Melanocyte of skin (primary cell): ENCODE data around the gene PPP1R12C. TPM values are rescaled to one million over a fixed set of nuclear protein-coding genes. Genes with fewer than 3 reads are reported as not detected.

Experiments used
- small RNA-seq, 2 donors: library from RNA; depleted of rRNA; stranded (forward); fragments of <200 nt; gene quantifications; one replicate each; pipeline ENCODE3, GENCODE V24; 2012
- total RNA-seq, 2 donors: library from RNA; depleted of rRNA; stranded (reverse); fragments of >200 nt; gene quantifications; 2 replicates each; pipeline ENCODE4 v1.2.3, GENCODE V29; 2012

Gene PPP1R12C
- total RNA-seq = 10 to 100 TPM; 39.3 to 55.4 TPM

DNA sequence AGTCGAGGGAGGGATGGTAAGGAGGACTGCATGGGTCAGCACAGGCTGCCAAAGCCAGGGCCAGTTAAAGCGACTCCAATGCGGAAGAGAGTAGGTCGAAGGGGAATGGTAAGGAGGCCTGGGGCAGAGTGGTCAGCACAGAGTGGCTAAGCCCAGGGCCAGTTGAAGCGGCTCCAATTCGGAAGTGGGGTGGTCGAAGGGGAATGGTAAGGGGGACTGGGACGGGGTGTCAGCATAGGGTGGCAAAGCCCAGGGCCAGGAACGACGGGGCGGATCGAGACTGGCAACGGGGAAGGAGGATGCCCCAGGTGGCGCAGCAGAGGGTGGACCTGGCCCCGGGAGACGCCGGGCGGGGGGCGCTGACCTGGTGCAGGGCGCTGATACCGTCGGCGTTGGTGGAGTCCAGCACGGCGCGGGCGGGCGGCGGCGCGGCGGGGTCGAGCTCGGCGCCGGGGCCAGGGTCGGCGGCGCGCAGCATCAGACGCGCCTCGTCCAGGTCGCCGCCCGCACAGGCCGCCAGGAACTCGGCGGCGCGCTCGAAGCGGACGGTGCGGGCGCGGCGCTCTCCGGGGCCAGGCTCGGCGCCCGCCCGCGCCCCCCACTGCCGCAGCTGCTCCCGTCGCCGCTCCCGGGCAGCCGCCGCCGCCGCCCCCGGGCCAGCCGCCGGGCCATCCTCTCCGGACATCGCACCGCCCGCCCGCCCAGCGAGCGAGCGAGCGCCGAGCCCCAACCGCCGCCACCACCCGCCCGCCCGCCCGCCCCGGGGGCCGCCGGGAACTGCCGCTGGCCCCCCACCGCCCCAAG is at the start of gene PPP1R12C:
PPP1R12C (minus strand) TSS at position 779 of the 804 bp plus-strand sequence; CDS start at position 685, 94 bp downstream.

DNA sequence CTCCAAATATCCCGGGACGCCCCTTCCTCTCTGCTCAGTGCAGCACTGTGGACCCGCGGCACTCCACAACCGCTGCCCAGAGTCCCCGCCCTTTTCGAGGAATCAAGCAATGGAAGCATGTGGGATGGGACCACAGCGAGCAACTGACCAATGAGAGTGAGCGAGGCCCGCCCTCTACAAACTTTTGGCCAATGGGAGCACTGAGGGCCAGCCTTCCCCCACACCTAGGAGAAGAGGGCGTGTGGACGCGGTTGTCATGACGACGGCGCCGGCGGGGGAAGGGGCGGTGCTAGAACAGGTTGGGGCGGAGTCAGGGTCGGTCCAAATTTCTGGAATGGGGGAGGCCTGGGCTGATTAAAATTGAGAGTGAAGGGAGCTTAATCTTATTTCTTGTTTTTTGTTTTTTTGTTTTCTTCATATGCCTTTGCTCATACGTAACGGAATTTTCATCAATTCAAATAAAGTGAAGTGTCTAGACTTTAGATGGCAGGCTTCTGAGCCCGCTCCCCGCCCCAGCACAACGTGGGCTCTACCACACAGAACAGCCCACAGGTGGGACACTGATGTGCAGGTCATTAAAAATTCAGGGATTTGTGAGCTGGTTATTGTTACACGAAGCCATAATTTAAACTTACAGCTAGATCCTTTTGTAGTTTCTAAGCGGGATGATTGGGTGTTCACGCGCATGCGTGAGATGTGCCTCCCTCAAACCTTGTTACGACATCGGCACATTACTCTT is 49.3 kb upstream of the PPP1R12C start, which contains the start of gene DNAAF3:
DNAAF3 (minus strand) TSS at position 84 of the 739 bp plus-strand sequence. CDS start 200 bp downstream, outside the sequence.

DNA sequence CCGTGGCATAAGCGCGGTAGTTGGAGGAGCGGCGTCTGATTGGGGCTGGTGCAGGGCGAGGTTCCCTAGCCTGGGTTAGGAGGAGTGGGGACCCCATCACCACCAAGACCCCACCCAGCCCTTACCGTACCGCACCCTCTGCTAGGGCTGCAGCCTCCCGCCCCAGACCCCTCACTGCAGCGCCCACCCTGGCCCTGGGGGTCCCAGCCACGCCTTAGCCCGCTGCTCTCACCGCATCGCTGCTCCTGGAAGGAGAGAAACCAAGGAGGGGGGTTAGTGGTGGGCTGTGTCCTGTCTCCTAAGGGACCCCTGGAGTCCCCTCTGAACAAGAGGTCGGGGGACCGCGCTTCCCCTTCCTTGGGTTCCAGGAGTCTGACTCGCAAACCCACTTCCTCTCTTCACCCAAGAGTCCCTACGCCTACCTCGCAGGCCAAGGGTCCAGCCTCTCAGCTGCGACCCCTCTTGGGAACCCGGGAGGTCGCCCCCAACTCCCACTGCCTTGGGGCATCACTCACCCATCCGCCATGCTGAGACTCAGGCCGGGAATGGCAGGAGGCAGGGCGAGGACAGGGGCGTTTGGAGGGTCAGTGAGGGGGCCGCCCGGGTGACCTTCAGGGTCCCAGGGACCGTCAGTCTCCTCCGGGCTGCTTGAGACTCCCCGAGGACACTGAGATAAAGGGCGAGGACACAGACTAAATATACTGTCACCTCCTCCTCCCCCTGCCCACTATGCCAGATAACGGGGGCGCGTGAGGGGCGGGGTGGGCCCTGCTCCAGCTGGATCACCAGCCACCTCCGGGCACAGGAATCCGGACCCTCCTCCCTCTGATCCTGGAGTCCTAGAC is 39.8 kb upstream of the PPP1R12C start, which contains the start of gene TNNI3:
TNNI3 (minus strand) TSS at position 669 of the 845 bp plus-strand sequence; CDS start at position 526, 143 bp downstream.

DNA sequence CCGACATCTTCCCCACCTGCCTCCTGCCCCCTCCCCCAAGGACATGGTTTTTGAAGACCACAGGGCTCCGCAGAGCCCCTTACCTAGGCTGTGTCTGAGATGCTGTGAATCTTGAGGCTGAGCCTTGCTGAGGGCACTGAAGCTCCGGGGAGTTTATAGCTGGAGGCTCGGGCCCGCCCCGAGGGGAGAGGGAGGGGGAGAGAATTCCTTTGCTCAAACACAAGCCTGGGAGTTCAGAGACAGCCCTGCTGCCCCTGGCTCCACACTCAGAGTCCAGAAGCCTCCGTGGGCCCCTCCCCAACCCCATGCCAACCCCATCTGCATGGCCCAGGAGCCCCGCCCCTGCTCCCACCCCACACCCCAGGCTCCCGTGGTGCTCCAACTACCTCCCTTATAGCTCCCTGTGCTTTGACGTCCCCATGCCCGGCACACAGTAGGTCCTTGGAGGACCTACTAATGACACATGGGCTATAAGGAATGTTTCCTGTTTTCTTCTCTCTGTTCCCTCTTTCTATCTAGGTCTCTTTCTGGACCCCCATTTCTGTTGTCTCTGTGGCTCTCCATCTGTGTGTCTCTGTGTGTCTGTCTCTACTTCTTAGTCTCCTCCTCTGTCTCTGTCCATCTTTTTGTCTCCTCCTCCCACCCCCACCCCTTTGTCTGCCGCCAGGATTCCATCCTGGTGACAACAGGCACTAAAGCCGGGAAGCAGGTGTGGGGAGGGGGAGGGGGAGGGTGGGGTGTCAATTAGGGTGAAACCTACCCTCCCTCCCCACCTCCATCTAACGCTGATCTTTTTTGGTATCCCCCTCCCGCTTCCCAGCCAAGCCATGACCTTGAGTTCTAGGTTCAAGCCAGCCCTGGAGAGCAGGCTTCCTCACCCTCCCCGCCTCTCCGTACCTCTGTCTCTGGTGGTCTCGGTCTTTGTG is 31.9 kb upstream of the PPP1R12C start, which contains the start of gene TNNT1:
TNNT1 (minus strand) TSS at position 129 of the 926 bp plus-strand sequence. CDS start 2,049 bp downstream, outside the sequence.

DNA sequence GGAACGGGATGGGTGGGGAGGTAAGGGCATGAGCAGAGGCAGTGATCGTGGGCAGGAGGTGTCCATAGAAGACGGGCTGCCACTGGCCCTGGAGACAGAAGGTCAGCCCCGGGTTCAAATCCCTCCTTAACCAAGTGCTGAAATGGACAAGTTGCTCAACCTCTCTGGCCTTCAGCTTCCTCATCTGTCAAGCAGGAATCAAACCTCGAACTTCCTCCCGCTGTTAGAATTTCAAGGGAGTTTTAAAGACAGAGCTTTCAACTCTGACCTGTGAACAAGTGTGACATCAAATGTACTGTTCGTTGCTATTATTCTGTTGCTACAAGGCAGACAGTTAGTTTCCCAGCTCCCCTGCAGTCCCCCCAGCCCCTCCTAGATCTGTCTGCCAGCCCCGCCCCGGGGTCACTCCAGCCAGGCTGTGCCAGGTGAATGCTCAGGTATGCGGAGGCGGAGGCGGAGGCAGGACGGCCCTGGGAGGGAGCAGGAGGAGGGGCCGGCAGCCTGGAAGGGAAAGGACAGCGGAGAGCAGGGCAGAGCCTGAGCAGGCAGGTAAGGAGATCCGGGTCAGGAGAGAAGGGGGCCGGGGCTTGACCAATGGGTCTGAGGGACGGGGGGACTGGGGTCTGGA is 42.0 kb downstream of the PPP1R12C start, which contains the start of gene EPS8L1:
EPS8L1 (plus strand) TSS at position 499 of the 628 bp plus-strand sequence. CDS start 576 bp downstream, outside the sequence.

GRCh38 chr19:55062735-55063491 is 54.5 kb downstream of the PPP1R12C start, which contains the start of gene RDH13:
Gene RDH13 (minus strand): TSS chr19:55063148. CDS start chr19:55063032, 116 bp downstream.

Small RNA genes lying within 50 kb of the gene (small RNA-seq; reads per million reads assigned to genes)
- 0 reads per million in 2 donors for gene MIR7975
- 0 to 0.04 reads per million in 2 donors for gene RF01210

Other genes starting within 250 kb of the PPP1R12C start
- not detected for gene FCAR, start 243.4 kb downstream of the PPP1R12C start, total RNA-seq
- not detected for gene NCR1, start 211.5 kb downstream of the PPP1R12C start, total RNA-seq
- not detected for gene NLRP7, start 170.1 kb downstream of the PPP1R12C start, total RNA-seq
- 10 to 100 TPM in 1 of 2 donors, 1 to 10 TPM in 1; 3.4 to 13.0 TPM for gene NLRP2, start 151.3 kb downstream of the PPP1R12C start, total RNA-seq
- not detected for gene GP6, start 79.4 kb downstream of the PPP1R12C start, total RNA-seq
- gene RDH13, start 54.5 kb downstream of the PPP1R12C start, total RNA-seq = 10 to 100 TPM; 10.3 to 20.3 TPM
- gene EPS8L1, start 41.8 kb downstream of the PPP1R12C start, total RNA-seq = 1 to 10 TPM; 6.9 to 8.3 TPM
- gene TNNT1, start 31.6 kb upstream of the PPP1R12C start, total RNA-seq = 1 to 10 TPM in 1 of 2 donors, under 1 TPM in 1; 0.34 to 9.0 TPM
- gene TNNI3, start 40.1 kb upstream of the PPP1R12C start, total RNA-seq = 1 to 10 TPM in 1 of 2 donors, under 1 TPM in 1; 1.00 to 1.0 TPM
- 1 to 10 TPM; 2.1 to 2.7 TPM for gene DNAAF3, start 49.0 kb upstream of the PPP1R12C start, total RNA-seq
- gene SYT5, start 62.7 kb upstream of the PPP1R12C start, total RNA-seq = 1 to 10 TPM in 1 of 2 donors, under 1 TPM in 1; 0.33 to 1.0 TPM
- 10 to 100 TPM; 12.4 to 15.3 TPM for gene PTPRH, start 91.9 kb upstream of the PPP1R12C start, total RNA-seq
- 1 to 10 TPM; 1.4 to 1.7 TPM for gene TMEM86B, start 111.1 kb upstream of the PPP1R12C start, total RNA-seq
- gene PPP6R1, start 141.4 kb upstream of the PPP1R12C start, total RNA-seq = 10 to 100 TPM; 51.3 to 54.3 TPM
- 10 to 100 TPM; 35.4 to 50.3 TPM for gene HSPBP1, start 162.5 kb upstream of the PPP1R12C start, total RNA-seq
- gene BRSK1, start 166.4 kb upstream of the PPP1R12C start, total RNA-seq = 1 to 10 TPM; 2.7 to 3.1 TPM
- not detected for gene TMEM150B, start 207.7 kb upstream of the PPP1R12C start, total RNA-seq
- 10 to 100 TPM; 10.3 to 12.0 TPM for gene KMT5C, start 222.2 kb upstream of the PPP1R12C start, total RNA-seq
- gene COX6B2, start 237.1 kb upstream of the PPP1R12C start, total RNA-seq = not detected
- not detected for gene GARIN5B, start 245.6 kb upstream of the PPP1R12C start, total RNA-seq